TTC549 (cell line): ENCODE measurements around the gene DNAH2.

Experiments used
- FAIRE-seq: peaks from 2 replicates; lab custom pipeline; 2012; peaks lifted over from hg19 to GRCh38; lab: Jason Lieb, UNC

The DNAH2 gene, protein sequence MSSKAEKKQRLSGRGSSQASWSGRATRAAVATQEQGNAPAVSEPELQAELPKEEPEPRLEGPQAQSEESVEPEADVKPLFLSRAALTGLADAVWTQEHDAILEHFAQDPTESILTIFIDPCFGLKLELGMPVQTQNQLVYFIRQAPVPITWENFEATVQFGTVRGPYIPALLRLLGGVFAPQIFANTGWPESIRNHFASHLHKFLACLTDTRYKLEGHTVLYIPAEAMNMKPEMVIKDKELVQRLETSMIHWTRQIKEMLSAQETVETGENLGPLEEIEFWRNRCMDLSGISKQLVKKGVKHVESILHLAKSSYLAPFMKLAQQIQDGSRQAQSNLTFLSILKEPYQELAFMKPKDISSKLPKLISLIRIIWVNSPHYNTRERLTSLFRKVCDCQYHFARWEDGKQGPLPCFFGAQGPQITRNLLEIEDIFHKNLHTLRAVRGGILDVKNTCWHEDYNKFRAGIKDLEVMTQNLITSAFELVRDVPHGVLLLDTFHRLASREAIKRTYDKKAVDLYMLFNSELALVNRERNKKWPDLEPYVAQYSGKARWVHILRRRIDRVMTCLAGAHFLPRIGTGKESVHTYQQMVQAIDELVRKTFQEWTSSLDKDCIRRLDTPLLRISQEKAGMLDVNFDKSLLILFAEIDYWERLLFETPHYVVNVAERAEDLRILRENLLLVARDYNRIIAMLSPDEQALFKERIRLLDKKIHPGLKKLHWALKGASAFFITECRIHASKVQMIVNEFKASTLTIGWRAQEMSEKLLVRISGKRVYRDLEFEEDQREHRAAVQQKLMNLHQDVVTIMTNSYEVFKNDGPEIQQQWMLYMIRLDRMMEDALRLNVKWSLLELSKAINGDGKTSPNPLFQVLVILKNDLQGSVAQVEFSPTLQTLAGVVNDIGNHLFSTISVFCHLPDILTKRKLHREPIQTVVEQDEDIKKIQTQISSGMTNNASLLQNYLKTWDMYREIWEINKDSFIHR (N-terminal part only)

DNA sequence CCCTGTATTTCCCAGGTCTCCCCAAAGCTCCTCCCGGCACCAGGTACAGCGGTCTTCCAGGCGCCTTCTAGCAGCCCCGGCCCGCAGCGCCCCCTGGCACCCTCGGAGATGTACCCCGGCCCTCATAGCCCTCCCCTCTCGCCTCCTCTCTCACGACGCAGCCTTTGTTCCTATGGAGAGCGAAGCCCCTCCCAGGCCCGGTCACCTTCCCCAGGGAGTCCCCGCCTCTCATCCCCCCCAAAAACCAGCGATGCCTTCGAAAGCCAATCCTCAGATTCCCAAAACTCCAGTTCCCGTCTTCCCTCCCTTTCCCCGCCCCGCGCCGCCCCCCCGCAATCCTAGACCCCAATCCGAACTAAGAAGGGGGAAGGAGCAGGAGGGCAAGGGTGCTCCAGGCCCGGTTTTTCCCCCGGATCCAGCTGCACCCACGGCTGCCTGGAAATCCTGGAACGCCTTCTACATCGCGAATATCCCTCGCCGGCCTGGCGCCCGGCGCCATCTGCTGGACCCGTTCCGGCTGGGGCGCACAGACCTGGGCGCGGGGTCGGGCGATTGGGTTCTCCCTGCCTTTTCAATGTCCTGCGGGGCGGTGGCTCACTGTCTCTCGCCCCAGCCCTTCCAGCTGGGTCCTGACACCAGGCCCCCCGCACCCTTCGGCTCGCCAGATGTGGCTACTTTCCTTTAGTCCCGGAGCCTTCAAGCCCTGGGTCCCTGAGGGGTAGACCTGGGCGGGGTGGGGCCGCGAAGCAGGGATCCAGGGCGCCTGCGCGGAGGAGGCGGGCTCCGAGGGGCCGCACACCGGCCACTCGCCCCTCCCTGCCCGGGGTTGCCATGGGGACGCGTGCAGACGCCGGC is at the start of gene DNAH2:
TSS of gene DNAH2 (plus strand) at position 844 of the 855 bp plus-strand sequence. CDS start 1,991 bp downstream, outside the sequence.
- FAIRE-seq, result no peak

DNA sequence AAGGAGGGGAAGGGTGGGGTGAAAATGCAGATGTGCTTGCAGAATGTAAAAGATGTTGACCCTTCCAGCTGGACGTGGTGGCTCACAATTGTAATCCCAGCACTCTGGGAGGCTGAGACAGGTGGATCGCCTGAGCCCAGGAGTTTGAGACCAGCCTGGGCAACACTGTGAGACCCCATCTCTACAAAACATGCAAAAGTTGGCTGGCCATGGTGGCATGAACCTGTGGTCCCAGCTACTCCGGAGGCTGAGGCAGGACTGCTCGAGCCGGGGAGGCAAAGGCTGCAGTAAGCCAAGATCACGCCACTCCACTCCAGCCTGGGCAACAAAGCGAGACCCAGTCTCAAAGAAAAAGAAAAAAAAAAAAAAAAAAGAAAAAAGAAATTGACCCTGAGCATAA is 49.1 kb upstream of the DNAH2 start:
- FAIRE-seq, result no peak

DNA sequence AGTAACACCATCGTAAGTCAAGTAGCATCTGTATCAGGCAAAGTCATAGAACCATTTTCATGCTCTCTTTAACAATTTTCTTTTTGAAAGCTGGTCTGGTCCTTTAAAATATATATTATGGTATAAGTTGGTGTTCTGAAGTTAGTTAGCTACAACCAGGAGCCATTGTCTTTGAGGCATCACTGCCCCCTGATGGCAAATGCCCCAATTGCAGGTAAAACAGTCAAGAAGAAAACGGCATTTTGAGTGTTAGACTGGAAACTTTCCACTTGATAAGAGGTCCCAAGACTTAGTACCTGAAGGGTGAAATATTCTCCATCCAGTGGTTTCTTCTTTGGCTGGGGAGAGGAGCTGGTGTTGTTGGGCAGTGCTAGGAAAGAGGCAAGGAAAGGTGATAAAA is 44.3 kb upstream of the DNAH2 start:
- peak; percentile 37 for FAIRE-seq

DNA sequence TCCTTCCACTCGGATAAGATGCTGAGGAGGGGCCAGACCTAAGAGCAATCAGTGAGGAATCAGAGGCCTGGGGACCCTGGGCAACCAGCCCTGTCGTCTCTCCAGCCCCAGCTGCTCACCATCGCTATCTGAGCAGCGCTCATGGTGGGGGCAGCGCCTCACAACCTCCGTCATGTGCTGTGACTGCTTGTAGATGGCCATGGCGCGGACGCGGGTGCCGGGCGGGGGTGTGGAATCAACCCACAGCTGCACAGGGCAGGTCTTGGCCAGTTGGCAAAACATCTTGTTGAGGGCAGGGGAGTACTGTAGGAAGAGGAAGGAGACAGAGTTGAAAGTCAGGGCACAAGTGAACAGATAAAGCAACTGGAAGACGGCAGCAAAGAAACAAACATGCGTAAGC is 42.6 kb upstream of the DNAH2 start:
- FAIRE-seq, result no peak

DNA sequence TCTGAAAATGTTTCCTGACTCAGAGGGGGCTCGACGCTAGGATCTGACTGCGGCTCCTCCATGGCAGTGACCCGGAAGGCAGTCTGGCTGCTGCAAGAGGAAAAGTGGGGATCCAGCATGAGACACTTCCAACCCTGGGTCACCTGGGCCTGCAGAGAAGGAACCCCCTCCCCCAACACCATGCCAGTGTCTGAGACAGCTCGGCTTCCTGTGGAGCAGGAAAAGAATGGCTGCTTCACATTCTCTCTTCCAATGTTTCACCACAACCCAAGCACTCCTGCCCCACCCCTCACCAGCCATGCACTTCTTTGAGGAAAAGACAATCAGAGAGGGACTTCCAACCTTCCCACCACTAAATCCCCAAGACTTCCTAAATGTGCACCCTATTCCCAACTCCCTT is 41.0 kb upstream of the DNAH2 start:
- no peak for FAIRE-seq

DNA sequence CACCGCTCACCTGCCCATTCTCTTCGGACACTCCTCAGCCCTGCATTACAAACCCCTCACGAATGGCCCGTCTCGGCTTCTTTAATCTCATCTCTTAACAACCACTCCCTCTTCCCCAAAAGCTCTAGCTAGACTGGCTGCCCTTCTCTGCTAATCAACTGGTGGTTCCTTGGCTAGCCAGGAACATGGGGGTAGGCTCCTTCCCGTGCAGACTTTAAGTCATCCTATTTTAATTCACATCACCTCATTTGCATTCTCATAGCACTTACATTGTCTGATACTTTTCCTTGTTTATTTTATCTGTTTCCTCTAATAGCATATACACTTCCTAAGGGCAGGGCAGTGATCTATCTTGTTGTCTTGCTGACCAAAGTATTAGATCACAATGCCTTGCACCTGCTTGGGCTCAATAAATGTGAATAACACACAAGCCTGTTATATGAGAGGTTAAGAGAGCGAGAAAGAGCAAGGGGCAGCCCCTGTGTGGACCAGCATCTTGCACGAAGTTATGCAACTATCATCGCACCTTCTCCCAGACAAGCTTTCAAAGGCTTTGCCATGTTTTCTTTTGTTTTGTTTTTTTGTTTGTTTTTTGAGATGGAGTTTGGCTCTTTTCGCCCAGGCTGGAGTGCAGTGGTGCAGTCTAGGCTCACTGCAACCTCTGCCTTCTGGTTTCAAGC is 40.0 kb upstream of the DNAH2 start:
- FAIRE-seq, result no peak

DNA sequence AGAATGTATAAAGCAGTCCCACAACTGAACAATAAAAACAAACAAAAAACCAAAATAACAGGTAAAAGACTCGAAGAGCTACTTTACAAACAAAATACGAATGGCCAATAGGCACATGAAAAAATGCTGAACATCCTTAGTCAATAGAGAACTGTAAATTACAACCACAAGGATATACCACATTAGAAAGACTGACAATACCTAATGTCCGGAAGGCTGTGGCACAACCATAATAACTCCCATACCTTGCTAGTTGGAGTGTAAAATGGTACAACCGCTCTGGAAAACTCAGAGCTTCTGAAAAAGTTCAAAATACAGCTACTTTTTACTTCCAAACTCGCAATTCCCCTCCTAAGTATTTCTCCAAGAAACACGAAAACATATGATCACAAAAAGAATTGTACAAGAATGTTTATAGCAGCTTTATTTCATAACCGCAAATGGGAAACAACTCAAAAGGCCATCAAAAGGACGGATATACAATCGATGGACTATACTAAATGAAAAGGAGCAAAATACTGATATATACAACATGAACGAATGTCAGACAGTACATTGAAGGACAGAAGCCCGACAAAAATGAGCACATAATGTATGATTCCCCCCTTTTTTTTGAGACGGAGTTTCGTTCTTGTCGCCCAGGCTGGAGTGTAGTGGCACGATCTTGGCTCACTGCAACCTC is 32.6 kb upstream of the DNAH2 start:
- FAIRE-seq, result no peak

DNA sequence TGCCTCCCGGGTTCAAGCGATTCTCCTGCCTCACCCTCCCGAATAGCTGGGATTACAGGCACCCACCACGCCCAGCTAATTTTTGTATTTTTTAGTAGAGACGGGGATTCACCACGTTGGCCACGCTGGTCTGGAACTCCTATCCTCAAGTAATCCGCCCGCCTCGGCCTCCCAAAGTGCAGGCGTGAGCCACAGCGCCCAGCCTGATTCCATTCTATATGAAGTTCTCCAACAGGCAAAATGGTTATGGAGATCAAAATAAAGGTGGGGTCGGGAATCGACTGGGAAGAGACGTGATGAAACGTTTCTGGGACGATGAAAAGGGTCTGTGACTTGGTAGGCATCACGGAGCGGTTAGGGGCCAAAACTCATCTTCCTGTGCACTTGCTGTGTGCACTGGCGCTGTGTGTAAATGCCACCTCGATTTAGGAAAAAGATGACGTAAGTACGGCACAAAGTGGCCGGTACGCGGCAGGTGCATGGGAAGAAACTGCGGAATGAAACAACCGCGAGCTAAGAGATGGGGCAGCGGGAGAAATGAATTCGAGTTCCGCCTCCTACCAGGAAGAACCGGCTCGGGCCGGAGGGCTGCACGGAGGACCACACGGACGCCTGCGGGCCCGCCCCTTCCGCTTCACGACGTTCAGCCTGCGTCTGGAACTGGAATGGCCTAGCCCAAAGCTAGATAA is 31.9 kb upstream of the DNAH2 start:
- FAIRE-seq, result no peak

DNA sequence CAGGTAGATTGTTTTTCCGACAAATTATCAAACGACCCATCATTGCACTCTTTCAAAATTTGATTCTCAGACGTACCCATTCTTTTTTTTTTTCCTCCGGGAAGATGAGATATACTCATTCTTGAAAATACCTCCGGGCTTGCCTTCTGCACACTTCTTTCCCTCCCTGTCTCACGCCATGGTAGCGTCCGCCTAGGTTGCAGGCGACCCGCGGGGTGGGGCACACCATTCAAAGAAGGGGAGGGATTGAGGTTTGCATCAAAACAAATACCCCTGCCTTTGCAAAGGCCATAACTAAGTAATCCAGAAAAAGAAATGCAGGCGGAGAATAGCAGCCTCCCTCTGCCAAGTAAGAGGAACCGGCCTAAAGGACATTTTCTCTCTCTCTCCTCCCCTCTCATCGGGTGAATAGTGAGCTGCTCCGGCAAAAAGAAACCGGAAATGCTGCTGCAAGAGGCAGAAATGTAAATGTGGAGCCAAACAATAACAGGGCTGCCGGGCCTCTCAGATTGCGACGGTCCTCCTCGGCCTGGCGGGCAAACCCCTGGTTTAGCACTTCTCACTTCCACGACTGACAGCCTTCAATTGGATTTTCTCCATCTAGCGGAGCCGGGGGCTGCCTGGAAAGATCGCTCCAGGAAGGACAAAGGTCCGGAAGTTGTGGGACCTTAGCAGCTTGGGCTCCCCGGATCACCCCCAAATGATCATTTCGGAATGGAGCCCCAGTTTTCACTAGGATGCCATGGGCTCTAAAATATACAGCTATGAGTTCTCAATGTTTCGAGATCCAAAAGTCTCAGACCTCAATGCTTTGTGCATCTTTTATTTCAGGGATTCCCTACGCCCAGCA is 31.1 kb upstream of the DNAH2 start:
- no peak for FAIRE-seq

DNA sequence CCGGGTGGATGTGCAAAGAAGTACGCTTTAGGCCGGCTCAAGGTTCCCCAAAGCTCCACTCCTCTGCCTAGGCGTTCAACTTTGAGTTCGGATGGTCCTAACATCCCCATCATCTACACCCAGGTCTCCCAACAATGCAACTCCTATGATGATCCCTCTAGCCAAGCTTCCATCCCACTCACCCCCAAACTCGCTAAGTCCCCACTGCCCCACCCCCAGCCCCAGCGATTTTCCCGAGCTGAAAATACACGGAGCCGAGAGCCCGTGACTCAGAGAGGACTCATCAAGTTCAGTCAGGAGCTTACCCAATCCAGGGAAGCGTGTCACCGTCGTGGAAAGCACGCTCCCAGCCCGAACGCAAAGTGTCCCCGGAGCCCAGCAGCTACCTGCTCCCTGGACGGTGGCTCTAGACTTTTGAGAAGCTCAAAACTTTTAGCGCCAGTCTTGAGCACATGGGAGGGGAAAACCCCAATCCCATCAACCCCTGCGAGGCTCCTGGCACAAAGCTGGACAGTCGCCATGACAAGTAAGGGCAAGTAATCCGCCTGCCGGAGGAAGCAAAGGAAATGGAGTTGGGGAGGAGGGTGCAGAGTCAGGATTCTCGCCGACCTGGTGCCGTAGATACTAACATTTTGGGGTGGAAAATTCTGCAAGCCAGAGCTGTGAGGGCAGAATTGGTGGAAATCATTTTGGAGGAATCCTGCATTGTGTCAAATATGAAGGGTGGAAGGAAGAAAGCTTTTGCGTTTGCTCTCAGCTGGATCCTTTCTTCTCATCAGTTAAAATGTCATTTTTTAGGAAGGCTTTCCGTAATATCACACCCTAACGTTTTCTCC is 30.3 kb upstream of the DNAH2 start, which contains the start of gene TP53:
TSS of gene TP53 (minus strand) at position 419 of the 836 bp plus-strand sequence. CDS start 10,896 bp downstream, outside the sequence.
- peak; percentile 65 for FAIRE-seq

DNA sequence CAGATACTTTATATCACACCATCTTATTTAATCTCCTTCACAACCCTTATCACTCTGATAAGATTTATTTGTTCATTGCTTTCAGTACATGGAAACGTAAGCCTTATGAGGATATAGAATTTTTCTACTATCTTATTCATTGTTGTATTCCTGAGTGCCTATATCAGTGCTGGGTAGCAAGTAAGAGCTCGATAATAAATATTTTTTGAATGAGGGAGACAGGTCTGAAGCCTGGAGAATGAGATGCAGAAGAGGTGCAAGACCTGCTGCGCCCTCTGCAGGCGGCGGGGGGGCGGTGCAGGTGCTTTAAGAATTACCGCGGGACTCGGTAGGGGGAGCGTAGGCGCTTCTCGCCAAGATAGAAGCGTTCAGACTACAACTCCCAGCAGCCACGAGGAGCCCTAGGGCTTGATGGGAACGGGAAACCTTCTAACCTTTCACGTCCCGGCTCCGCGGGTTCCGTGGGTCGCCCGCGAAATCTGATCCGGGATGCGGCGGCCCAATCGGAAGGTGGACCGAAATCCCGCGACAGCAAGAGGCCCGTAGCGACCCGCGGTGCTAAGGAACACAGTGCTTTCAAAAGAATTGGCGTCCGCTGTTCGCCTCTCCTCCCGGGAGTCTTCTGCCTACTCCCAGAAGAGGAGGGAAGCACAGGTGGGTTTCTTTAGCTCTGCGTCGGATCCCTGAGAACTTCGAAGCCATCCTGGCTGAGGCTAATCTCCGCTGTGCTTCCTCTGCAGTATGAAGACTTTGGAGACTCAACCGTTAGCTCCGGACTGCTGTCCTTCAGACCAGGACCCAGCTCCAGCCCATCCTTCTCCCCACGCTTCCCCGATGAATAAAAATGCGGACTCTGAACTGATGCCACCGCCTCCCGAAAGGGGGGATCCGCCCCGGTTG is 29.4 kb upstream of the DNAH2 start, which contains the start of gene WRAP53:
TSS of gene WRAP53 (plus strand) at position 570 of the 900 bp plus-strand sequence. CDS start at position 742, 172 bp downstream.
- FAIRE-seq, result peak; percentile 96

DNA sequence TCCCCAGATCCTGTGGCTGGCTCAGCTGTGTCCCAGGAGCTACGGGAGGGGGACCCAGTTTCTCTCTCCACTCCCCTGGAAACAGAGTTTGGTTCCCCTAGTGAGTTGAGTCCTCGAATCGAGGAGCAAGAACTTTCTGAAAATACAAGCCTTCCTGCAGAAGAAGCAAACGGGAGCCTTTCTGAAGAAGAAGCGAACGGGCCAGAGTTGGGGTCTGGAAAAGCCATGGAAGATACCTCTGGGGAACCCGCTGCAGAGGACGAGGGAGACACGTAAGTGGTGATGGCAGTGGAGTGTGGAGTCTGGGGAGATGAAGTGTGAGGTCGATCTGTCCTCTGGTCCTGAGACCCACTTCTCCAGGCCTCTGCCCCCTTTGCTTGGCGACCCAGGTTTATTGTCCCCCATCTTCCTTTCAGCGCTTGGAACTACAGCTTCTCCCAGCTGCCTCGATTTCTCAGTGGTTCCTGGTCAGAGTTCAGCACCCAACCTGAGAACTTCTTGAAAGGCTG is 28.7 kb upstream of the DNAH2 start:
- FAIRE-seq, result no peak

DNA sequence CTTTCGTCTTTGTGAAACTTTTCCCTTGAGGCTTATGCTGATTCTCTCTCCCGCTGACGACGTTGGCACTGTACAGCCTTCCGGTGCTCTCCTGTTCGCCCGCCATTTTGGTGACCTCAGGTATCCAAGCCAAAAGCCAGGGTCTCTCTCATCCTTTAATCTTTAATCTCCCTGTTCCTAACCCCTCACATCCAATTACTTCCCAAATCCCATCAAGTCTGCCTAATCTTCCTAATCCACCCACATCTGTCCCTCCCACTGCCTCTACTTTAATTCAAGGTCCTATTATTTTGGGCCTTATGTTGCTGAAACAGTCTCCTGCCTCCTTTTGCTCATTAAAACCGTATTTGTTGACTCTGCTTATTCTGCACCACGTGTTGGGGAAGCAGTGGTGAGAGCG is 22.0 kb upstream of the DNAH2 start:
- no peak for FAIRE-seq

DNA sequence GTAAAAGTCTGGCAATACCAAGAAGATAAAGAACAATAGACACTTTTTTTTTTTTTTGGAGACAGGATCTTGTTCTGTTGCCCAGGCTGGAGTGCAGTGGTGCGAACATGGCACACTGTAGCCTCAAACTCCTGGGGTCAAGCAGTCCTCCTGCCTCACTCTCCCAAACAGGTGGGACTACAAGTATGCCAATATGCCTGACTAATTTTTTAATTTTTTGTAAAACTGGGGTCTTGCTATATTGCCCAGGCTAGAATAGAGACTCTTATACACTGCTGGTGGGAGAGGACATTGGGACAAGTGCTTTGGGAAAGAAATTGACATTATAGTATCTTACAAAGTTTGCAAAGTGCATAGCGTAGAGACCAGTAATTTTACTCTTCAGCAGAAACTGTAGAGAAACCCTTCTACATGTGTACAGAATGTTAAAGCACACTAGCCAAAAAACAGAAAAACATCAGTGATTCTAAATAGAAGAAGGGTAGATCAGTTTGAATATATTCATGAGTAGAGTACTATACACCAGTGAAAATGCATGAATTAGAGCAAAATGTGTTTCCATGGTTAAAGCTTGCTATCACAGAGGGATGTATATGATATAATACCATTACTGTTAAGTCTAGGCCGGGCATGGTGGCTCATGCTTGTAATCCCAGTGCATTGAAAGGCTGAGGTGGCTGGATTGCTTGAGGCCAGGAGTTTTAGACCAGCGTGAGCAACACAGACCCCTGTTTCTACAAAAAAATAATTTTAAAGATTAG is 19.5 kb upstream of the DNAH2 start:
- FAIRE-seq, result no peak

DNA sequence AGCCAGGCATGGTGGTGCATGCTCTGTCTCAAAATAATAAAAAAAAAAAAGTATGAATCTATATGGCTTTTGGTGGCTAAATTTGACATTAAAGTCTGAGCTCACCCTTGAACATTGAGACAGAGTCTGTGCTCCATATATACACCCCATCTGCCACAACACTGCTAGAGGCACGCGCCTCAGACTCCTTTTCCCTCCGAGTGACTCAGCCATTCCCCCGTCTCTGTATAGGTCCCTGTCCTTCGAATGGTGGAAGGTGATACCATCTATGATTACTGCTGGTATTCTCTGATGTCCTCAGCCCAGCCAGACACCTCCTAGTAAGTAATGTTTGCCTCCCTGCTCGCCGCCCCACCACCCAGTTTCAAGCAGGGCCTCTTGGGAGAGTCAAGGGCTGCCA is 17.0 kb upstream of the DNAH2 start:
- FAIRE-seq, result no peak

DNA sequence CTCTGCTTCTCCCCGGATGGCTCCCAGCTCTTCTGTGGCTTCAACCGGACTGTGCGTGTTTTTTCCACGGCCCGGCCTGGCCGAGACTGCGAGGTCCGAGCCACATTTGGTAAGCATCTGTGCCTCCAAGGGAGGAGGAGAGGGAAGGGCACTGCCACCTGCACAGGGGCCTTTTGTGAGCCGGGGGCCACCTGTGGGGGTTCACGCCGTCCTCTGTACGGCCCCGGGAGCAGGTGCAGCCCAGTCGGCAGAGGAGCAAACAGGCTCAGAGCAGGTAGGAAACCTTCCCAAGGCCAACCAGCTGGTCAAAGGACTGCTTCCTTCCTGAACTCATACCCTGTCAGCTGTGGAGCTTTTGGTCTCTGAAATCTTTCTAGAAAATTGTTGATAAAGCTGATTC is 15.9 kb upstream of the DNAH2 start:
- FAIRE-seq, result no peak
